ENCODE data around the gene CCNDBP1.
"Not testable (repeated sequence)": the region's sequence is repeated elsewhere in the genome, so short reads cannot be mapped to it uniquely, and the experiment has no call there.

The CCNDBP1 gene

GRCh38 chr15:43219929-43220928 is 35.0 kb downstream of the CCNDBP1 start:
- Histone ChIP-seq H3K4me3 (ENCODE audit: insufficient read length, low read depth) (no peak overlapping the region), H3K27me3 (ENCODE audit: insufficient read depth, insufficient read length) (no peaks in the 10 kb centered on the region), H3K9me3 (ENCODE audit: insufficient read depth, low read length) (no peaks in the 10 kb centered on the region), H3K9ac (ENCODE audit: insufficient read length, low read depth) (no peak overlapping the region), H3K36me3 (ENCODE audit: insufficient read depth, insufficient read length, low read length) (no peaks in the 10 kb centered on the region), H3K4me1 (ENCODE audit: insufficient read depth, insufficient read length) (no peaks in the 10 kb centered on the region)
- DNase-seq (ENCODE audit: low read depth, low spot score), result no peak
- TF ChIP-seq YY1 (IDR thresholded peaks at IDR 0.05; ENCODE audit: insufficient read depth, insufficient read length) (no peak), SUZ12 (IDR thresholded peaks at IDR 0.05; ENCODE audit: extremely low read depth, insufficient read depth, insufficient read length) (no peak)

GRCh38 chr15:43220991-43221403 is 35.8 kb downstream of the CCNDBP1 start, which contains the start of gene EPB42:
TSS of gene EPB42 (minus strand) at chr15:43221018. CDS start at chr15:43220825, 193 bp downstream.
- Histone ChIP-seq H3K27me3 (ENCODE audit: insufficient read depth, insufficient read length) (no peaks in the 10 kb centered on the region), H3K9ac (ENCODE audit: insufficient read length, low read depth) (no peak within 1 kb of the TSS), H3K4me1 (ENCODE audit: insufficient read depth, insufficient read length) (no peaks in the 10 kb centered on the region), H3K9me3 (ENCODE audit: insufficient read depth, low read length) (no peaks in the 10 kb centered on the region), H3K4me3 (ENCODE audit: insufficient read length, low read depth) (no peak within 1 kb of the TSS), H3K36me3 (ENCODE audit: insufficient read depth, insufficient read length, low read length) (no peaks in the 10 kb centered on the region)
- TF ChIP-seq SUZ12 (IDR thresholded peaks at IDR 0.05; ENCODE audit: extremely low read depth, insufficient read depth, insufficient read length), result no peak
- TF ChIP-seq YY1 (IDR thresholded peaks at IDR 0.05; ENCODE audit: insufficient read depth, insufficient read length), result no peak
- no peak for TF ChIP-seq ZNF274 (IDR thresholded peaks at IDR 0.05; ENCODE audit: low read depth, low read length)
- no peak for DNase-seq (ENCODE audit: low read depth, low spot score)

- no peak for DNase-seq (ENCODE audit: low read depth, low spot score)
- H3K4me3 ChIP-seq (ENCODE audit: insufficient read length, low read depth), result no peak overlapping the region
- no peak overlapping the region for H3K9ac ChIP-seq (ENCODE audit: insufficient read length, low read depth)
- no peaks in the 10 kb centered on the region for H3K36me3 ChIP-seq (ENCODE audit: insufficient read depth, insufficient read length, low read length)
- TF ChIP-seq YY1 (IDR thresholded peaks at IDR 0.05; ENCODE audit: insufficient read depth, insufficient read length) (no peak), ZNF274 (IDR thresholded peaks at IDR 0.05; ENCODE audit: low read depth, low read length) (no peak), SUZ12 (IDR thresholded peaks at IDR 0.05; ENCODE audit: extremely low read depth, insufficient read depth, insufficient read length) (no peak)
- no peaks in the 10 kb centered on the region for H3K9me3 ChIP-seq (ENCODE audit: insufficient read depth, low read length)
- no peaks in the 10 kb centered on the region for H3K27me3 ChIP-seq (ENCODE audit: insufficient read depth, insufficient read length)
- H3K4me1 ChIP-seq (ENCODE audit: insufficient read depth, insufficient read length), result no peaks in the 10 kb centered on the region
Measured at GRCh38 chr15:43221422-43221821, 36.2 kb downstream of the CCNDBP1 start.

- Histone ChIP-seq H3K4me3 (ENCODE audit: insufficient read length, low read depth) (no peak overlapping the region), H3K4me1 (ENCODE audit: insufficient read depth, insufficient read length) (no peaks in the 10 kb centered on the region), H3K9ac (ENCODE audit: insufficient read length, low read depth) (no peak overlapping the region), H3K27me3 (ENCODE audit: insufficient read depth, insufficient read length) (no peaks in the 10 kb centered on the region), H3K36me3 (ENCODE audit: insufficient read depth, insufficient read length, low read length) (no peaks in the 10 kb centered on the region), H3K9me3 (ENCODE audit: insufficient read depth, low read length) (no peaks in the 10 kb centered on the region)
- TF ChIP-seq ZNF274 (IDR thresholded peaks at IDR 0.05; ENCODE audit: low read depth, low read length) (no peak), YY1 (IDR thresholded peaks at IDR 0.05; ENCODE audit: insufficient read depth, insufficient read length) (no peak), SUZ12 (IDR thresholded peaks at IDR 0.05; ENCODE audit: extremely low read depth, insufficient read depth, insufficient read length) (no peak)
- DNase-seq (ENCODE audit: low read depth, low spot score), result no peak
Measured at GRCh38 chr15:43225201-43225949, 40.2 kb downstream of the CCNDBP1 start.

GRCh38 chr15:43225950-43226255 is 40.7 kb downstream of the CCNDBP1 start:
- H3K27me3 ChIP-seq (ENCODE audit: insufficient read depth, insufficient read length); DNase-seq (ENCODE audit: low read depth, low spot score); H3K9me3 ChIP-seq (ENCODE audit: insufficient read depth, low read length); H3K4me1 ChIP-seq (ENCODE audit: insufficient read depth, insufficient read length); H3K9ac ChIP-seq (ENCODE audit: insufficient read length, low read depth); H3K36me3 ChIP-seq (ENCODE audit: insufficient read depth, insufficient read length, low read length); H3K4me3 ChIP-seq (ENCODE audit: insufficient read length, low read depth): not testable (repeated sequence)

- Histone ChIP-seq H3K4me1 (ENCODE audit: insufficient read depth, insufficient read length) (no peaks in the 10 kb centered on the region), H3K27me3 (ENCODE audit: insufficient read depth, insufficient read length) (no peaks in the 10 kb centered on the region), H3K9me3 (ENCODE audit: insufficient read depth, low read length) (no peaks in the 10 kb centered on the region), H3K4me3 (ENCODE audit: insufficient read length, low read depth) (no peak overlapping the region), H3K9ac (ENCODE audit: insufficient read length, low read depth) (no peak overlapping the region), H3K36me3 (ENCODE audit: insufficient read depth, insufficient read length, low read length) (no peaks in the 10 kb centered on the region)
- no peak for DNase-seq (ENCODE audit: low read depth, low spot score)
- TF ChIP-seq SUZ12 (IDR thresholded peaks at IDR 0.05; ENCODE audit: extremely low read depth, insufficient read depth, insufficient read length) (no peak), ZNF274 (IDR thresholded peaks at IDR 0.05; ENCODE audit: low read depth, low read length) (no peak), YY1 (IDR thresholded peaks at IDR 0.05; ENCODE audit: insufficient read depth, insufficient read length) (no peak)
Measured at GRCh38 chr15:43226436-43227305, 41.5 kb downstream of the CCNDBP1 start.
